ENCODE measurements around the gene LINC00237.

Gene LINC00237

GRCh38 chr20:21104466-21104761 is 1.7 kb downstream of the LINC00237 start:
- peaks cover 4% of the 10 kb centered on the region for H3K9me3 ChIP-seq (ENCODE audit: insufficient read depth, low read depth, low read length)
- H3K4me3 ChIP-seq (ENCODE audit: low read depth, low read length), result no peak overlapping the region
- no peak overlapping the region for H3K14ac ChIP-seq (ENCODE audit: low read length)
- no peak overlapping the region for H2AFZ ChIP-seq (ENCODE audit: insufficient read depth, low read length, poor library complexity)
- H2AK5ac ChIP-seq (ENCODE audit: low read length), result no peak overlapping the region
- no peak overlapping the region for H2BK120ac ChIP-seq (ENCODE audit: insufficient read depth, low read length, poor library complexity)
- H3K4me2 ChIP-seq (ENCODE audit: low read length), result no peak overlapping the region
- H3K79me2 ChIP-seq (ENCODE audit: control insufficient read depth, insufficient read depth, low read length, poor library complexity), result no peaks in the 10 kb centered on the region
- H3K9ac ChIP-seq (ENCODE audit: low read length), result no peak overlapping the region
- H3K18ac ChIP-seq (ENCODE audit: low read length), result no peak overlapping the region
- peaks cover 17 to 23% of the 10 kb centered on the region in 2 experiments for H3K4me1 ChIP-seq (ENCODE audit: control insufficient read depth in 1 of 2, insufficient read depth in 2 of 2, low read length in 2 of 2)
- no CpG with 5 or more reads among the region's 5 CpGs for WGBS (ENCODE audit: extremely low coverage, insufficient coverage, insufficient read length)
- no peaks in the 10 kb centered on the region for H3K36me3 ChIP-seq (ENCODE audit: control insufficient read depth in 1 of 2, insufficient read depth in 2 of 2, low read length in 2 of 2)
- H3K27ac ChIP-seq (ENCODE audit: low read depth, low read length), result no peak overlapping the region
- no peak overlapping the region for H2BK12ac ChIP-seq (ENCODE audit: low read length)
- DNase-seq, result no peak
- H3K23ac ChIP-seq (ENCODE audit: low read length), result no peak overlapping the region
- H3K4ac ChIP-seq (ENCODE audit: low read depth, low read length), result no peak overlapping the region
- no peak overlapping the region for H4K8ac ChIP-seq (ENCODE audit: low read depth, low read length)
- no peak overlapping the region for H2BK5ac ChIP-seq (ENCODE audit: low read depth, low read length, poor library complexity)
- peaks cover 71% of the 10 kb centered on the region for H3K27me3 ChIP-seq (ENCODE audit: insufficient read depth, low read length)
- no peak overlapping the region for H4K91ac ChIP-seq (ENCODE audit: low read depth, low read length)
- H3K79me1 ChIP-seq (ENCODE audit: low read length), result no peaks in the 10 kb centered on the region
- no peak overlapping the region for H4K12ac ChIP-seq (ENCODE audit: low read depth, low read length)

GRCh38 chr20:21103582-21104465 is 2.3 kb downstream of the LINC00237 start:
- Histone ChIP-seq H3K9ac (ENCODE audit: low read length) (no peak overlapping the region), H3K9me3 (ENCODE audit: insufficient read depth, low read depth, low read length) (peaks cover 4% of the 10 kb centered on the region), H3K79me2 (ENCODE audit: control insufficient read depth, insufficient read depth, low read length, poor library complexity) (no peaks in the 10 kb centered on the region), H3K36me3 (ENCODE audit: control insufficient read depth in 1 of 2, insufficient read depth in 2 of 2, low read length in 2 of 2) (no peaks in the 10 kb centered on the region), H3K27ac (ENCODE audit: low read depth, low read length) (no peak overlapping the region), H2BK12ac (ENCODE audit: low read length) (no peak overlapping the region), H3K79me1 (ENCODE audit: low read length) (no peaks in the 10 kb centered on the region), H3K27me3 (ENCODE audit: insufficient read depth, low read length) (peaks cover 76% of the 10 kb centered on the region), H4K91ac (ENCODE audit: low read depth, low read length) (no peak overlapping the region), H4K8ac (ENCODE audit: low read depth, low read length) (no peak overlapping the region), H2AFZ (ENCODE audit: insufficient read depth, low read length, poor library complexity) (no peak overlapping the region), H2BK120ac (ENCODE audit: insufficient read depth, low read length, poor library complexity) (no peak overlapping the region), H3K4me2 (ENCODE audit: low read length) (no peak overlapping the region), H3K4ac (ENCODE audit: low read depth, low read length) (no peak overlapping the region), H4K12ac (ENCODE audit: low read depth, low read length) (no peak overlapping the region), H3K23ac (ENCODE audit: low read length) (no peak overlapping the region), H3K14ac (ENCODE audit: low read length) (no peak overlapping the region), H2BK5ac (ENCODE audit: low read depth, low read length, poor library complexity) (no peak overlapping the region), H2AK5ac (ENCODE audit: low read length) (no peak overlapping the region), H3K18ac (ENCODE audit: low read length) (no peak overlapping the region), H3K4me1 (ENCODE audit: control insufficient read depth in 1 of 2, insufficient read depth in 2 of 2, low read length in 2 of 2) (peaks cover 17 to 23% of the 10 kb centered on the region in 2 experiments), H3K4me3 (ENCODE audit: low read depth, low read length) (no peak overlapping the region)
- no CpG with 5 or more reads among the region's 32 CpGs for WGBS (ENCODE audit: extremely low coverage, insufficient coverage, insufficient read length)
- DNase-seq, result no peak

- no peak overlapping the region for H3K23ac ChIP-seq (ENCODE audit: low read length)
- no peak overlapping the region for H4K12ac ChIP-seq (ENCODE audit: low read depth, low read length)
- H2BK5ac ChIP-seq (ENCODE audit: low read depth, low read length, poor library complexity), result no peak overlapping the region
- peaks cover 17 to 23% of the 10 kb centered on the region in 2 experiments for H3K4me1 ChIP-seq (ENCODE audit: control insufficient read depth in 1 of 2, insufficient read depth in 2 of 2, low read length in 2 of 2)
- no peak overlapping the region for H4K8ac ChIP-seq (ENCODE audit: low read depth, low read length)
- no peak overlapping the region for H3K18ac ChIP-seq (ENCODE audit: low read length)
- no peak overlapping the region for H2AFZ ChIP-seq (ENCODE audit: insufficient read depth, low read length, poor library complexity)
- peaks cover 78% of the 10 kb centered on the region for H3K27me3 ChIP-seq (ENCODE audit: insufficient read depth, low read length)
- H3K4ac ChIP-seq (ENCODE audit: low read depth, low read length), result no peak overlapping the region
- H3K36me3 ChIP-seq (ENCODE audit: control insufficient read depth in 1 of 2, insufficient read depth in 2 of 2, low read length in 2 of 2), result no peaks in the 10 kb centered on the region
- H3K4me2 ChIP-seq (ENCODE audit: low read length), result peak overlapping the region; percentile 75
- no peaks in the 10 kb centered on the region for H3K79me1 ChIP-seq (ENCODE audit: low read length)
- no peak overlapping the region for H3K9ac ChIP-seq (ENCODE audit: low read length)
- no peak overlapping the region for H3K14ac ChIP-seq (ENCODE audit: low read length)
- peak in 1 of 2 donors; percentile 29 for DNase-seq
- H3K4me3 ChIP-seq (ENCODE audit: low read depth, low read length), result peak overlapping the region; percentile 38
- H2AK5ac ChIP-seq (ENCODE audit: low read length), result no peak overlapping the region
- no peak overlapping the region for H2BK12ac ChIP-seq (ENCODE audit: low read length)
- H3K27ac ChIP-seq (ENCODE audit: low read depth, low read length), result no peak overlapping the region
- WGBS (ENCODE audit: extremely low coverage, insufficient coverage, insufficient read length), result no CpG with 5 or more reads among the region's 38 CpGs
- no peaks in the 10 kb centered on the region for H3K79me2 ChIP-seq (ENCODE audit: control insufficient read depth, insufficient read depth, low read length, poor library complexity)
- peaks cover 4% of the 10 kb centered on the region for H3K9me3 ChIP-seq (ENCODE audit: insufficient read depth, low read depth, low read length)
- no peak overlapping the region for H2BK120ac ChIP-seq (ENCODE audit: insufficient read depth, low read length, poor library complexity)
- no peak overlapping the region for H4K91ac ChIP-seq (ENCODE audit: low read depth, low read length)
Observed at GRCh38 chr20:21102603-21103311, 3.4 kb downstream of the LINC00237 start.

- no peak overlapping the region for H2BK120ac ChIP-seq (ENCODE audit: insufficient read depth, low read length, poor library complexity)
- DNase-seq, result no peak
- no peak overlapping the region for H4K12ac ChIP-seq (ENCODE audit: low read depth, low read length)
- H2BK12ac ChIP-seq (ENCODE audit: low read length), result no peak overlapping the region
- H3K27ac ChIP-seq (ENCODE audit: low read depth, low read length), result no peak overlapping the region
- H3K9me3 ChIP-seq (ENCODE audit: insufficient read depth, low read depth, low read length), result peaks cover 4% of the 10 kb centered on the region
- H3K4me2 ChIP-seq (ENCODE audit: low read length), result peak overlapping the region; percentile 75
- no peak overlapping the region for H2AK5ac ChIP-seq (ENCODE audit: low read length)
- no peak overlapping the region for H3K23ac ChIP-seq (ENCODE audit: low read length)
- WGBS (ENCODE audit: extremely low coverage, insufficient coverage, insufficient read length), result no CpG with 5 or more reads among the region's 35 CpGs
- H3K4me3 ChIP-seq (ENCODE audit: low read depth, low read length), result peak overlapping the region; percentile 57
- peaks cover 76% of the 10 kb centered on the region for H3K27me3 ChIP-seq (ENCODE audit: insufficient read depth, low read length)
- H3K4me1 ChIP-seq (ENCODE audit: control insufficient read depth in 1 of 2, insufficient read depth in 2 of 2, low read length in 2 of 2), result peaks cover 17 to 23% of the 10 kb centered on the region in 2 experiments
- H3K79me1 ChIP-seq (ENCODE audit: low read length), result no peaks in the 10 kb centered on the region
- H2AFZ ChIP-seq (ENCODE audit: insufficient read depth, low read length, poor library complexity), result peak overlapping the region; percentile 42
- no peak overlapping the region for H4K91ac ChIP-seq (ENCODE audit: low read depth, low read length)
- H3K14ac ChIP-seq (ENCODE audit: low read length), result no peak overlapping the region
- H3K79me2 ChIP-seq (ENCODE audit: control insufficient read depth, insufficient read depth, low read length, poor library complexity), result no peaks in the 10 kb centered on the region
- no peak overlapping the region for H4K8ac ChIP-seq (ENCODE audit: low read depth, low read length)
- H3K18ac ChIP-seq (ENCODE audit: low read length), result no peak overlapping the region
- no peak overlapping the region for H3K9ac ChIP-seq (ENCODE audit: low read length)
- no peak overlapping the region for H3K4ac ChIP-seq (ENCODE audit: low read depth, low read length)
- H2BK5ac ChIP-seq (ENCODE audit: low read depth, low read length, poor library complexity), result no peak overlapping the region
- H3K36me3 ChIP-seq (ENCODE audit: control insufficient read depth in 1 of 2, insufficient read depth in 2 of 2, low read length in 2 of 2), result no peaks in the 10 kb centered on the region
Observed at GRCh38 chr20:21101932-21102575, 4.1 kb downstream of the LINC00237 start.

Data from trophoblast cell (in vitro differentiated cells and primary cell).